ENCODE data around the gene DET1.
"Not testable (repeated sequence)": the region's sequence is repeated elsewhere in the genome, so short reads cannot be mapped to it uniquely, and the experiment has no call there.

Gene DET1

GRCh38 chr15:88490036-88490435 is 56.4 kb downstream of the DET1 start:
- DNase-seq = no peak

GRCh38 chr15:88489321-88489720 is 57.2 kb downstream of the DET1 start:
- no peak for DNase-seq

- DNase-seq = no peak
Measured at GRCh38 chr15:88487796-88488523, 58.5 kb downstream of the DET1 start.

GRCh38 chr15:88487178-88487795 is 59.2 kb downstream of the DET1 start:
- DNase-seq = no peak

GRCh38 chr15:88484682-88485331 is 61.7 kb downstream of the DET1 start:
- no peak for DNase-seq

GRCh38 chr15:88482263-88482662 is 64.2 kb downstream of the DET1 start:
- no peak for DNase-seq

- DNase-seq = no peak
Measured at GRCh38 chr15:88480981-88481380, 65.5 kb downstream of the DET1 start.

- no peak for DNase-seq
Measured at GRCh38 chr15:88479169-88479568, 67.3 kb downstream of the DET1 start.

GRCh38 chr15:88477904-88478303 is 68.6 kb downstream of the DET1 start:
- no peak for DNase-seq

GRCh38 chr15:88477126-88477525 is 69.4 kb downstream of the DET1 start:
- DNase-seq = no peak

- no peak for DNase-seq
Measured at GRCh38 chr15:88476635-88477060, 69.8 kb downstream of the DET1 start.

- not testable (repeated sequence) for DNase-seq
Measured at GRCh38 chr15:88473661-88474293, 72.7 kb downstream of the DET1 start.

- DNase-seq = no peak
Measured at GRCh38 chr15:88472225-88472624, 74.3 kb downstream of the DET1 start.

- no peak for DNase-seq
Measured at GRCh38 chr15:88470625-88471372, 75.7 kb downstream of the DET1 start.

- DNase-seq = no peak
Measured at GRCh38 chr15:88469321-88469720, 77.2 kb downstream of the DET1 start.

GRCh38 chr15:88468721-88469120 is 77.8 kb downstream of the DET1 start:
- not testable (repeated sequence) for DNase-seq

GRCh38 chr15:88467935-88468528 is 78.4 kb downstream of the DET1 start:
- DNase-seq = no peak

- DNase-seq = peak; percentile 93
Measured at GRCh38 chr15:88467073-88467934, 79.2 kb downstream of the DET1 start, which contains the start of the genes MRPL46 and MRPS11. TSS of gene MRPL46 (minus strand) at chr15:88467388. CDS start at chr15:88467377, 11 bp downstream. TSS of gene MRPS11 (plus strand) at chr15:88467708. CDS start at chr15:88467718, 10 bp downstream.

- no peak for DNase-seq
Measured at GRCh38 chr15:88465633-88466224, 80.8 kb downstream of the DET1 start.

GRCh38 chr15:88463870-88464532 is 82.5 kb downstream of the DET1 start:
- DNase-seq = no peak

All from activated CD8-positive, alpha-beta memory T cell treated with anti-CD3 and anti-CD28 coated beads, Interleukin-2, amount 50 U/mL, for 48 hours (primary cell).